Skin of body (tissue), 2 donors: ENCODE results near the gene PLD3. TPM values are rescaled to one million over a fixed set of nuclear protein-coding genes. Genes with fewer than 3 reads are reported as not detected.

ENCODE experiments used
- DNase-seq: peaks from one replicate; lab custom pipeline; 2025; lab: John Stamatoyannopoulos, UW
- total RNA-seq: library from RNA; depleted of rRNA; stranded (reverse); fragments of >200 nt; gene quantifications from one replicate; pipeline ENCODE4 v1.2.3, GENCODE V29; 2014

PLD3 gene
- total RNA-seq, result 137 TPM

- DNase-seq, result peak; percentile 99
Measured at GRCh38 chr19:40348125-40348913, at the start of gene PLD3, which contains the start of gene C19orf47. PLD3 (plus strand) TSS chr19:40348695; CDS start chr19:40366484, 17,789 bp downstream. C19orf47 (minus strand) TSS chr19:40348397; CDS start chr19:40341857, 6,540 bp downstream.

DNA sequence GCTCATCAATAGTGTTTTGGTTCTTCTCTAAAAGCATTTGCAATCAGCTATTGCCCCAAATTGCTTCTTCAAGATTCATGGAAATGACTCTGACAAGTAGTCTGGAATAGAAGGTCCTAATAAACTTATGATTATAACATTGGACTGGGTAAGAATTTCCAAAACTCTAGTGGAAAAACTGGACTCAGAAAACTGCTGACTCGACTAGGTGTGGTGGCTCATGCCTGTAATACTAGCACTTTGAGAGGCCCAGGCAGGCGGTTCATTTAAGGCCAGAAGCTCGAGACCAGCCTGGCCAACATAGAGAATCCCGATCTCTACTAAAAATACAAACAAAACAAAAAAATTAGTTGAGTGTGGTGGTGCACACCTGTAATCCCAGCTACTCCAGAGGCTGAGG is 47.8 kb upstream of the PLD3 start:
- DNase-seq, result no peak

DNA sequence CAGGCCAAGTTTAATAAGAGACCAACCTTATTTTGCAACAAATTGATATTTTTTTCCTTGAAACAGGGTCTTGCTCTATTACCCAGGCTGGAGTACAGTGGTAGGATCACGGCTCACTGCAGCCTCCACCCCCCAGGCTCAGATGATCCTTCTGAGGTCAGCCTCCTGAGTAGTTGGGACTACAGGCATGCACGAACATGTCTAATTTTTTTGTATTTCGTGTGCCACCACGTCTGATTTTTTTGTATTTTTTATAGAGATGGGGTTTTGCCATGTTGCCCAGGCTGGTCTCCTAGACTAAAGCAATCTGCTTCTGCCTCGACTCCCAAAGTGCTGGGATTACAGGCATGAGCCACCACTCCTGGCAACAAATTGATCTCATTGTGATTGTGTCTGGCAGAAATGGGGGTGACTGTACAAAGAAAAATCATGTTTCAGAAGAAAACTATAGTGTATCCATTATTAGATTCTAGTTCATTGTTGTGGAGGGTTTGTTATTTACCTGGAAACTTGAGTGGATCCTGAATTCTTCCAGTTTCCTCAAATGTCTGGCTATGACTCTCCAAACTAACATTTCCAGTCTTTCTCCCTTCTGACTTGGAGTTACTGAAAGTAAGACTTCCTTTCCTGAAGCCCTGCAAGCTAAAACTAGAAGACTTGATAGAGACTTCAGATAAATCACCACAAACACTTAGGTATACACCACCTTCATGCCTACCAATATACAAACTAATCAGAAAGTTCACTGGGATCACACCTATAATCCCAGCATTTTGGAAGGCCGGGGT is 46.1 kb upstream of the PLD3 start:
- no peak for DNase-seq

DNA sequence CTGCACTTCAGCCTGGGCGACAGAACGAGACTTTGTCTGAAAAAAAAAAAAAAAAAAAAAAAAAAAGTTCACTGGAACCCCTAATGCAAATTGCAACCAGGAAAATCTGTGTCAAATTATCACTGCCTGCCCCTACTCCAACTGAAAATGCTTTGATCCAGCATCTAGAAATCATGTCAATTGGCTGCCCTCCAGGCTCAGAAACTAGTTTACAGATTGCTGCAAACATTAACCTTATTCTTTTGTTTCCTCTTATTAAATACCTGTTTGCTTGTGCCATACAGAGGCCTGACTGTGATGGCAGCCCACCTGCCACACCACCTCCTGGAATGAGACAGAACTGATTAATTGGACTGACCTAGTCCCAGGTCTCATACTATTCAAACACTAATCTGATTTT is 44.7 kb upstream of the PLD3 start:
- DNase-seq, result no peak

- peak; percentile 23 for DNase-seq
Measured at GRCh38 chr19:40304306-40304705, 44.2 kb upstream of the PLD3 start.

GRCh38 chr19:40305403-40305802 is 43.1 kb upstream of the PLD3 start:
- peak; percentile 71 for DNase-seq

- no peak for DNase-seq
Measured at GRCh38 chr19:40309666-40310065, 38.8 kb upstream of the PLD3 start.

DNA sequence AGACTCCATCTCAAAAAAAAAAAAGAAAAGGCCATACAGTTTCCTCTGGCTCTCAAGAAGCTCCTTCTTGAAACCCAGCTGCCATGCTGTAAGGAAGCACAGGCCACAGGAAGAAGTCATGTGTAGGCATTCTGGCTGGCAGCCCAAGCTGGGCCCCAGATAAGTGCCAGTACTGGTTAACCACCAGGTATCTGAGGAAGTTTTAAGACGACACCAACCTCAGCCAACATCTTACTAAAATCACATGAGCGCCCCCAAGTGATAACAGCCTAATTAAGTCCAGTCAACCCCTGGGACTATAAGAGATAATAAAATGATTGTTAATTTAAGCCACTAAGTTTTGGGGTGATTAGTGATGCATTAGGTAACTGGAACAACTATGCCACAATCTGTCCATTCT is 36.0 kb upstream of the PLD3 start:
- no peak for DNase-seq

- no peak for DNase-seq
Measured at GRCh38 chr19:40313229-40313983, 35.1 kb upstream of the PLD3 start.

DNA sequence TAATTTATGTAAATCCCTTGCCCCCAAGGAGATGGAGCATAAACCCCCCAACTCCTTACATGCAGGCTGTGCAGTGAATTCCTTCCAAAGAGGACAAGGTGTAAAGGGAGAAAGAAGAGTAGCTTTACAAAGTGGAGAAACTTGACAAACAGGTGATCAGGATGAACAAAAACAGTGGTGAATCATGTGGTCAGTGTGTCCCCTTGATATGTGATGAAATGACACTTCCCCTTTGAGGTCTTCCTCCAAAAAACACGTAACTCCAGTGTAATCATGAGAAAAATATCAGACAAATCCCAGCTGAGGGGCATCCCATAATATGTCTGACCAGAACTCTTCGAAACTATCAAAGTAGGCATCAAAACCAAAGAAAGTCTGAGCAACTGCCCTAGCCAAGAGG is 33.8 kb upstream of the PLD3 start:
- no peak for DNase-seq

DNA sequence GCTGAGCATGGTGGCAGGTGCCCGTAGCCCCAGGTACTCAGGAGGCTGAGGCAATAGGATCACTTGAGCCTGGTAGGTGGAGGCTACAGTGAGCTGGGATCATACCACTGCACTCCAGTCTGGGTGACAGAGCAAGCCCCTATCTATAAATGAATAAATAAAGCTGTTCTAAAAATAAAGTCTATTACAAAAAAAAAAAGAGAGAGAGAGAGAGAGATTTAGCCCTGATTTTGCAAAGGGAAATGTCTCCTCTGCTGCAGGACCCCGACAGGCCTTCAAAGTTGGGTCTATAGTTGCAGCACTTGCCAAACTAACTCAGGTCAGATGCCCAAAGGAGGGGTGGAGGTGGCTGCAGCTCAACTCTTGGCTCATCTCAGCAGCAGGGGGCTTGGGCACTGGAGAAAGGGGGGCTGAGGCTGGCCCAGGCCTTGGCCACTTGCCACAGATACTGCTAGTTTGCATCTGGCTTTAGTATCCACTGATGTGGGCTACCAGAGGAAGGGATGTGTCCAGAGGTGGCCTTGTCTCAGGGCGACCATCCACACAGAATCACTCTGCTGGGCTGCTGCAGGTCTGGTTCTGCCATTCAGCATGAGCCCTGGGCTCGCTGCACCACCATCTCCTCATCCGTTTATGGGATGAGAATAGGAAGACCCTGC is 32.6 kb upstream of the PLD3 start:
- no peak for DNase-seq

- DNase-seq, result no peak
Measured at GRCh38 chr19:40317338-40317737, 31.2 kb upstream of the PLD3 start.

DNA sequence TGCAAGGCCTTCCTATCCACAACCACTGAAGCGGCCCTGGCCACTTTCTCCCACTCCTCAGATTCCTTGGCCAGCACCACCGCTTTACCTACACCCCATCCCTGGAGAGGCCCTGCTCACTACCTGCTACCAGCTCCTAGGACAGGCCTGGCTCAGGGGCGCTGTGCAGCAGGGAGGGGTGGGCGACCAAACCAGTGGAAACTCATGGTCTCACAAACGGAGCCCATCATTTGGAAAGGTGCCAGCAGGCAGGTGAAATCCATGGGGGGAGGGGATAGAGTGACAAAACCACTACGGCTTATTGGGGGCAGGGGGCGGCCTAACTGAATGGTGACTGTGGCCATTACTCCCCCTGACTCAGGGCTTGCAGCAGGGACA is 27.9 kb upstream of the PLD3 start:
- DNase-seq, result no peak

DNA sequence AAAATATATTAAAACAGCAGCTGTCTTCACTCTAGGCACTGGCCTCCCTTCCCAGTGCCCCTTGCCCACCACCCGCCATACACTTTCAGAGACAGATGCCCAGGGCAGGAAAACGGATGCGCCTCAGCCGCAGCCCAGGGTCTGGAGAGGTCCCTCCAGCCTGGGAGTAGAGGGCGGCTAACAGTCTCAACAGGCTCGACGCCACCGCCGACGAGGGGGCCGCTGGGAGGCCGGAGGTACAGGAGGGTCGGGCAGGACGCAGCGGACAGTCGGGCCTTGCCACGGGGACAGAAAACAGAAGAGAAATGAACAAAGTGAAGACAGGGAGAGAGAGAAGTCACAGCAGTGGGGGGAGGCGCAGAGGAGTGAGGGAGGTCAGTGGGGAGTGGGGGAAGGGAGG is 27.4 kb upstream of the PLD3 start:
- no peak for DNase-seq

GRCh38 chr19:40321566-40322270 is 26.8 kb upstream of the PLD3 start:
- no peak for DNase-seq

GRCh38 chr19:40322271-40322610 is 26.3 kb upstream of the PLD3 start:
- DNase-seq, result no peak

DNA sequence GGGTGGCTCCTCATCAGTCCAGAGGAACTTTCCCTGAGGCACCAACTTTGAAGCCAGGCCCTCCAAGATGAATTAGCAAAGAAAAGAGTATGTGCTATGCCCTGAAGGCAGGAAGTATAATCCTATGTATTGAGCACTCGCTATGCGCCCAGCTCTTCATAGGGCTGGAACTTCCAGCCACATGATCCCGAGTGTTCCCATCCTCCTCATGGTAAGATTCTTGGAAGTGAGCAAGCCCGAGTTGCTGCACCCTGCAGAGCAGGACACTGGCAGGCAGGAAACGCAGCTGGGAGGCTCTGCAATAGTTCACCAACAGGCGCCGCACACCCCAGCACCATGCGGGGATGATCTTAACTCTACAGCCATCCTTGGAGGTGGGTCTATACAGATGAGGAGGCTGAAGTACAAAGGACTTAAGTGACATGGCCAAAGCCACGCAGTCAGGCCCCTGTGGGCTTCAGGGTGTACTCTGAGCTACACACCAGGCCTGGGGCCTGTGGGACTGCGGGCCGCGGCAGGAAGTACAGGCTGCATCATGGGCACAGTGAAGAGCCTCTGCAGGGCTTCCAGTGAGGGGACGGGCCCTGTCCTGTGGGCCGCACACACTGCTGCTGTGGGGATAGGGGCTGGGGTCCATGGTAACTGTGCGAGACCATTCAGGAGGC is 25.4 kb upstream of the PLD3 start:
- no peak for DNase-seq

GRCh38 chr19:40323705-40324104 is 24.8 kb upstream of the PLD3 start:
- no peak for DNase-seq

- no peak for DNase-seq
Measured at GRCh38 chr19:40326201-40326600, 22.3 kb upstream of the PLD3 start.

- DNase-seq, result no peak
Measured at GRCh38 chr19:40331052-40331451, 17.4 kb upstream of the PLD3 start.
